HG03575 (cell line): ENCODE measurements around the gene PFKFB4.
"Not testable (repeated sequence)": the region's sequence is repeated elsewhere in the genome, so short reads cannot be mapped to it uniquely, and the experiment has no call there.

Experiments
- ATAC-seq: cut with Tn5 transposase; IDR thresholded peaks from one replicate; pipeline ENCODE4 v1.9.1; 2021; ENCODE audit not compliant: unreplicated experiment, insufficient number of reproducible peaks, low FRiP score; ENCODE audit errors: extremely low read depth

Gene PFKFB4

GRCh38 chr3:48475188-48475587 lies 81.4 kb downstream of the PFKFB4 start:
- no peak for ATAC-seq

DNA sequence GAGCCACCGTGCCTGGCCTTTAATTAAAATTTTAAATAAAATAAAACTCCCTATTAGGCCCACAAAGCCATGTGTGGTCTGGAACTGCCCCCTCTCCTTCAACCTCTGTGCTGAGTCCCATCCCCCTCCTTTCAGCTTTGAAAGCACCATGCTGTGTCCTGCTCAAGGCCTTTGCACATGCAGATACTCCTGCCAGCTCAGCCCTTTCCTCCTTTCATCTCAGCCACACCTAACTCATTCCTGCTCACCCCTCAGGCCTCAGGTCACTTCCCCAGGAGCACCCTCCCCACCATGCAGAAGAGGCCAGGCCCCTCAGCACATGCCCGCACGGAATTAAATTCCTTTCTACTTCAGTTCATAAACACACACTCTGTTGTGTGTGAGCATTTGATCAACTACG lies 82.0 kb downstream of the PFKFB4 start:
- no peak for ATAC-seq

- ATAC-seq: not testable (repeated sequence)
Observed at GRCh38 chr3:48474031-48474430, 82.6 kb downstream of the PFKFB4 start.

DNA sequence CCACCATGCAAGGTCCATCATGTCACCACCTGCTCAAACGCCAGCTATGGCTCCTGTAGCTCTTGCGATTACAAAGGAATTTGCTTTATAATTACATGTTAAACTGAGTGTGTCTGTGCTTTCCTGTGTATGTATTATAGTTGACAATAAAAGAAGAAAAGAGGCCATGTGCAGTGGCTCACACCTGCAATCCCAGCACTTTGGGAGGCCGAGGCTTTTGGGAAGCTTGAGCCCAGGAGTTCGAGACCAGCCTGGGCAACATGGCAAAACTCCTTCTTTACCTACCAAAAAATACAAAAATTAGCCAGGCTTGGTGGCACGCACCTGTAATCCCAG lies 83.0 kb downstream of the PFKFB4 start:
- no peak for ATAC-seq

DNA sequence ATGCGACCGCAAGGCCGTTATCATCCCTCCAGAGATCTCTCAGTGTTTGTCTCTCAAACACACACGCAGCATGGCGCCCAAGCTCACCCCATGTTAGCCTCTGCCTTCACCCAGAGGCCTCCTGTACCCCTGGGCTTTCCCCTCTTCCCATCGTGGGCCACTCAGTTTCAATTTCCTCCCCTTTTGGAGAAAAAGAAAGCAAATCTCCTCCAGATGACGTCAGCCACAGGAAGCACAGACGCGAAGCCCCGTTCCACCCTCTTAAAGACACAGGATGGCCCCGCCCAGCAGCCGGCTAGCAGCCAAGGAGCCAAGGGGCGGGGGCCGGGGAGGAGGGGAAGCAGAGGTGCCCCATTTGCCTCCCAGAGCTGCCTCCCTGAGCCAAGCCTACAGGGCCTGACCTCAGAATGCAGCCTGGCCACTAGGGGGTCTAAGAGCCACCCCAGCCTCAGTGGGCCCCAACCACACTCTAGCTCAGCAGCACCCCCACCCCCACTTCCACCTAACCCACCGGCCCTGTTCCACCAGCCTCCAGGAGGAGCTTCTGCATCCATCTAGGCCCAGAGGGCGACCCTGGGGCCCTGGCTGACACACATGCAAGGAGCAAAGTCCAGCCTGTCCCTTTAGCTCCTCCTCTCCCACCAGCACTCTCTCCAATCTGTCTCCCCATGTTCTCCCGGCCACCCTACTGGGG lies 83.5 kb downstream of the PFKFB4 start:
- peak; percentile 41 for ATAC-seq

- peak; percentile 9 for ATAC-seq
Observed at GRCh38 chr3:48472673-48472922, 84.0 kb downstream of the PFKFB4 start.

GRCh38 chr3:48470286-48470685 lies 86.3 kb downstream of the PFKFB4 start:
- no peak for ATAC-seq

DNA sequence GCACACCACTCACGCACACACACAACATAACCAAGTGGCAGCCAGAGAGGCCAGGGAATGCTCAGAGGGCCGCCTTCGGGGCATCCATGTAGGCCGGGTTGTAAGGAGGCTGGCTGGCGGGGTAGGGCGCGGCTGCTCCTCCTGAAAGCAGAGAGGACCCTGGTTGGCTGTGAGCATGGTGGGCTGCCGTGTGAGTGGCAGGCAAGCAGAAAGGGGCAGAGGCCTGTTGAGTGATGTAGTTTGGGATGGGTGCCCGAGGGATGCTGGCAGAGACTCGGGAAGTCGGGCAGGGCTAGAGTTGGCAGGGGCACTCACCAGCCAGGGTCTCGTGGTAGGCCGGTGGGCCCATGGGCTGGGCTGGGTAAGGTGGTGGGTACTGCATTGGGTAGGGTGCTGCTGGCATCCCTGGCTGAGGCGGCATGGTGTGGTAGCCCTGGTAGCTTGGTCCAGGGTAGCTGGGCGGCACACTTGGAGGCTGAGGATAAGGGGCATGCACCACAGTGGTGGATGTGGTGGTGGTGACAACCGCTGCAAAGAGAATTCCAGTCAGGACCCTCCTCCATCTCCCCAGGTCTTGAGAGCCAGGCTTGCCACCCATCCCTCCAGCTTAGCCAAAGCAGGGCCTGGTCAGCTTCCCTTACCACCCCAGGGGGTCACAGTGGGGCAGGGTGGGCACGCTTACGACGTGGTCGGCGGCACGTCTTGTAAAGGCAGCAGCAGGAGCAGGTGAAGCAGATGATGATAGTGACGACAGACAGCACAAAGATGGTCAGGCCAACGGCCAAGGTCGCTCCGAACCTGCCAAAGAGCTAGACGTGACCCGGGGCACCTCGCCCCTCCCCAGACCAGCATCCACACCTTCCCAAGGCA lies 87.3 kb downstream of the PFKFB4 start:
- ATAC-seq: no peak

DNA sequence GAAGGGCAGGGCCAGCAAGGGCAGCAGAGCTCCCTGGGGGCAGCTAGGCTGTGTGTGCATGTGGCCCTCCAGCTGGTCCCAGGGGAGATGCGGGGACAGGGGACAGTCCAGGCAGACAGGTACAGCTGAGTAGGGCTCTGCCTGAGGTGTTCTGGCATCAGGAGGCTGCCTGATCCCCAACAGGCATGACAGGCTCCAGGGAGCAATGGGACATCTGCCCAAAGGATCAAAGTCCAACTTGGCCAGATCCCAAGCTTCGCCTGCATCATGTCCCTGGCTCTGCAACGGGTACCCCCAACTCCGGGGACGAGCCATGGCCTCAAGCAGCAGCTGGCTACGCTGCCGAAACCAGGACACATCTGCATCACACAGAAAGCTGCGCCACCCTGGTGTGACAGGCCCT lies 88.3 kb downstream of the PFKFB4 start:
- ATAC-seq: no peak
